Adrenal gland (tissue), 5 donors: ENCODE results near the gene LDLR.

Experiments used
- CTCF ChIP-seq, 6 experiments: fragments of 450-650 bp in 4 of 6; fragments of 200-600 bp in 2 of 6; sonication (generic) in 1 of 6; IDR thresholded peaks; 1 replicate in 5 of 6; 2 replicates in 1 of 6; pipeline versions ENCODE4 v1.5.1 to v1.8.0; 2016 to 2021; ENCODE audit warnings: antibody characterized with exemption in 6 of 6, mild to moderate bottlenecking in 2 of 6, moderate library complexity in 1 of 6
- POLR2A ChIP-seq, 2 donors: fragments of 450-650 bp; IDR thresholded peaks; one replicate each; pipeline ENCODE4 v1.6.1; 2017; ENCODE audit warnings: antibody characterized with exemption in 2 of 2, mild to moderate bottlenecking in 2 of 2, moderate library complexity in 1 of 2
- donor health status: DM: no; HTN: no; CAD: no.

GRCh38 chr19:11164296-11164695 lies 75.0 kb downstream of the LDLR start:
- no peak for TF ChIP-seq CTCF (IDR thresholded peaks at IDR 0.05)
- TF ChIP-seq POLR2A (IDR thresholded peaks at IDR 0.05): no peak
